Measurements from ENCODE around the gene ERG. TPM values are rescaled to one million over a fixed set of nuclear protein-coding genes. Genes with fewer than 3 reads are reported as not detected.

The ERG gene
- total and polyA plus RNA-seq, 2 of the 8 experiments (the other 6 are each of a cell fraction or from before 2014, with no cell fraction given): 1.0 to 3.0 TPM

DNA sequence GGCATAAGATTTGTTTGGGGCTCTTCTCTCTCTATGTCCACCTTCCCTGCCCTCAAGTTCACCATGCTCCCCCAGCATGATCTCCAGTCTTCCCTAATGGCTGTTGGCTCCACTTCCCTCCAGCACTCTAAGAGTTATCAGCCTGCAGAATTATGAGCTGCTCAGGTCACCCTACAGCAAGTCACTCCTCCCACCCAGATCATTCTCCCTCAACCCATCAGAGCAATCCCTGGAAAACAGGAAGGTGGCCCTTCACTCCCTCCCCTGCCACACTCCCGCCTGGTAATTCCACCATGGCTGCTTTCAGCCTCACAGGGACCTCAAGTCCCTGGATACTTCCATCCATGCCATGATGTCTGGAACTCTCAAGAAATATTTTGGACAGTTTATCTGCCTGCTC, 137.0 kb downstream of the ERG start:
- 93% methylated on average over 1 of the region's 1 CpG; no CpG with 5 or more reads in 1 of the 2 experiments for WGBS, 2 experiments (ENCODE audit: extremely low coverage in 1 of 2, insufficient coverage in 1 of 2, insufficient read length in 1 of 2, insufficient replicate concordance in 2 of 2, low coverage in 1 of 2, low lambda C conversion rate in 2 of 2, missing lambda C conversion rate in 1 of 2)
- H2BK120ac ChIP-seq (replicated peaks; ENCODE audit: low read depth, low read length): no peak overlapping the region
- TF ChIP-seq, protein P1, sequence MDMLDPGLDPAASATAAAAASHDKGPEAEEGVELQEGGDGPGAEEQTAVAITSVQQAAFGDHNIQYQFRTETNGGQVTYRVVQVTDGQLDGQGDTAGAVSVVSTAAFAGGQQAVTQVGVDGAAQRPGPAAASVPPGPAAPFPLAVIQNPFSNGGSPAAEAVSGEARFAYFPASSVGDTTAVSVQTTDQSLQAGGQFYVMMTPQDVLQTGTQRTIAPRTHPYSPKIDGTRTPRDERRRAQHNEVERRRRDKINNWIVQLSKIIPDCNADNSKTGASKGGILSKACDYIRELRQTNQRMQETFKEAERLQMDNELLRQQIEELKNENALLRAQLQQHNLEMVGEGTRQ (IDR thresholded peaks at IDR 0.05; ENCODE audit: low read length): no peak
- TF ChIP-seq ASH2L (IDR thresholded peaks at IDR 0.05; ENCODE audit: low read length) (no peak), JUND (IDR thresholded peaks at IDR 0.05; ENCODE audit: low read length) (no peak), GABPA (IDR thresholded peaks at IDR 0.05; ENCODE audit: borderline replicate concordance, insufficient read depth, low read length) (no peak), NRF1 (IDR thresholded peaks at IDR 0.05; ENCODE audit: low read depth, low read length) (no peak), SP1 (IDR thresholded peaks at IDR 0.05; ENCODE audit: low read depth, low read length) (no peak), TAF1 (IDR thresholded peaks at IDR 0.05; ENCODE audit: low read depth, low read length) (no peak), TEAD4 (IDR thresholded peaks at IDR 0.05; ENCODE audit: low read depth, low read length) (no peak), KDM5A (IDR thresholded peaks at IDR 0.05; ENCODE audit: low read length) (no peak), CHD2 (IDR thresholded peaks at IDR 0.05; ENCODE audit: low read length) (no peak)
- TF ChIP-seq, protein P2, sequence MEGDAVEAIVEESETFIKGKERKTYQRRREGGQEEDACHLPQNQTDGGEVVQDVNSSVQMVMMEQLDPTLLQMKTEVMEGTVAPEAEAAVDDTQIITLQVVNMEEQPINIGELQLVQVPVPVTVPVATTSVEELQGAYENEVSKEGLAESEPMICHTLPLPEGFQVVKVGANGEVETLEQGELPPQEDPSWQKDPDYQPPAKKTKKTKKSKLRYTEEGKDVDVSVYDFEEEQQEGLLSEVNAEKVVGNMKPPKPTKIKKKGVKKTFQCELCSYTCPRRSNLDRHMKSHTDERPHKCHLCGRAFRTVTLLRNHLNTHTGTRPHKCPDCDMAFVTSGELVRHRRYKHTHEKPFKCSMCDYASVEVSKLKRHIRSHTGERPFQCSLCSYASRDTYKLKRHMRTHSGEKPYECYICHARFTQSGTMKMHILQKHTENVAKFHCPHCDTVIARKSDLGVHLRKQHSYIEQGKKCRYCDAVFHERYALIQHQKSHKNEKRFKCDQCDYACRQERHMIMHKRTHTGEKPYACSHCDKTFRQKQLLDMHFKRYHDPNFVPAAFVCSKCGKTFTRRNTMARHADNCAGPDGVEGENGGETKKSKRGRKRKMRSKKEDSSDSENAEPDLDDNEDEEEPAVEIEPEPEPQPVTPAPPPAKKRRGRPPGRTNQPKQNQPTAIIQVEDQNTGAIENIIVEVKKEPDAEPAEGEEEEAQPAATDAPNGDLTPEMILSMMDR (IDR thresholded peaks at IDR 0.05; ENCODE audit: control extremely low read depth in 1 of 3, insufficient read depth in 1 of 3, low read depth in 1 of 3, low read length in 3 of 3): no peak
- TF ChIP-seq, protein P3, sequence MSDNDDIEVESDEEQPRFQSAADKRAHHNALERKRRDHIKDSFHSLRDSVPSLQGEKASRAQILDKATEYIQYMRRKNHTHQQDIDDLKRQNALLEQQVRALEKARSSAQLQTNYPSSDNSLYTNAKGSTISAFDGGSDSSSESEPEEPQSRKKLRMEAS (IDR thresholded peaks at IDR 0.05): no peak

More for the DNA sequence above, 137.0 kb downstream of the ERG start:
- no peak overlapping the region for H4K8ac ChIP-seq (ENCODE audit: extremely low read depth, insufficient read depth, low read length)
- no peaks in the 10 kb centered on the region for H3K27me3 ChIP-seq (replicated peaks in 1 of 4; ENCODE audit: control insufficient read depth in 3 of 4, extremely low read depth in 1 of 4, insufficient read depth in 3 of 4, low read length in 3 of 4)
- no peaks in the 10 kb centered on the region for H3K79me1 ChIP-seq (ENCODE audit: low read depth, low read length)
- no peak overlapping the region for H2BK20ac ChIP-seq (ENCODE audit: low read length)
- H4K91ac ChIP-seq (replicated peaks; ENCODE audit: insufficient read length, low read length): no peak overlapping the region
- no peak overlapping the region for H3K23ac ChIP-seq (ENCODE audit: insufficient read length)
- no peak overlapping the region for H2BK5ac ChIP-seq (ENCODE audit: low read depth, low read length)
- H2AFZ ChIP-seq (ENCODE audit: low read length): no peak overlapping the region
- no peak overlapping the region for H3K4ac ChIP-seq (replicated peaks; ENCODE audit: insufficient read length, low read depth, low read length)
- peaks cover 0 to 5% (median 0%) of the 10 kb centered on the region in 4 experiments; a peak in 1 of 7 replicates for H3K4me1 ChIP-seq (replicated peaks in 1 of 4; ENCODE audit: control insufficient read depth in 3 of 4, insufficient read depth in 4 of 4, low read length in 3 of 4)
- no peak overlapping the region for H3K18ac ChIP-seq (ENCODE audit: extremely low read depth, low read length)
- no peak overlapping the region for H3K4me3 ChIP-seq (ENCODE audit: extremely low read depth in 1 of 4, insufficient read depth in 2 of 4, low read depth in 3 of 4, low read length in 4 of 4)
- CTCF ChIA-PET (ENCODE audit: partially characterized antibody): no interaction called here
- no peak overlapping the region for H2AK5ac ChIP-seq (ENCODE audit: low read depth, low read length)
- H3K23me2 ChIP-seq (ENCODE audit: low read depth, low read length): no peaks in the 10 kb centered on the region
- no peaks in the 10 kb centered on the region; a peak in 1 of 4 replicates for H3K9me3 ChIP-seq (ENCODE audit: insufficient read depth in 2 of 2, low read depth in 1 of 2, low read length in 1 of 2)
- no peak overlapping the region for H3K14ac ChIP-seq (ENCODE audit: insufficient read length)
- POLR2A ChIA-PET (ENCODE audit: partially characterized antibody): no interaction called here
- H2BK15ac ChIP-seq (ENCODE audit: low read length): no peak overlapping the region
- no peak overlapping the region for H3K9ac ChIP-seq (replicated peaks in 1 of 4; ENCODE audit: extremely low read depth in 1 of 4, low read depth in 3 of 4, low read length in 3 of 4)
- no peak overlapping the region for H3K27ac ChIP-seq (ENCODE audit: low read depth, low read length)
- no peaks in the 10 kb centered on the region for H3K79me2 ChIP-seq (ENCODE audit: control insufficient read depth in 1 of 2, insufficient read depth in 2 of 2, low read length in 2 of 2)
- no peaks in the 10 kb centered on the region for H3K36me3 ChIP-seq (ENCODE audit: control insufficient read depth in 2 of 4, insufficient read depth in 4 of 4, low read length in 3 of 4)
- H2BK12ac ChIP-seq (ENCODE audit: low read depth, low read length): no peak overlapping the region
- no peak for FAIRE-seq
- no peak overlapping the region for H3K56ac ChIP-seq (replicated peaks; ENCODE audit: insufficient read length, low read depth, low read length)
- no peak overlapping the region for H3K4me2 ChIP-seq (ENCODE audit: insufficient read depth in 1 of 2, low read depth in 2 of 2, low read length in 2 of 2)
- no peaks in the 10 kb centered on the region for H4K20me1 ChIP-seq (replicated peaks in 1 of 2; ENCODE audit: control insufficient read depth in 1 of 2, insufficient read depth in 2 of 2, low read length in 2 of 2)
- H4K5ac ChIP-seq (ENCODE audit: insufficient read length, low read depth, low read length): no peak overlapping the region
- DNase-seq (ENCODE audit: low read depth in 1 of 2, low spot score in 2 of 2): no peak

Data from H1 (cell line).